Loucy (cell line): ENCODE measurements around the gene RP2.
A peak's percentile ranks its signal among the peaks of the same experiment; 100 is the strongest.

Experiments used
- H2AFZ ChIP-seq: fragments of 200-600 bp; sonication (generic); 2 replicates; pipeline ENCODE4 v1.6.0; 2016; ENCODE audit warnings: antibody characterized with exemption, mild to moderate bottlenecking, low read length, moderate library complexity
- H3F3A ChIP-seq: fragments of 200-600 bp; 2 replicates; pipeline ENCODE4 v1.6.0; 2016; ENCODE audit warnings: antibody characterized with exemption, low read depth, mild to moderate bottlenecking
- H3K27me3 ChIP-seq: fragments of 200-600 bp; sonication (generic); 2 replicates; pipeline ENCODE4 v1.6.1; 2014; ENCODE audit warnings: low read length, mild to moderate bottlenecking; ENCODE audit not compliant: insufficient read depth, poor library complexity, severe bottlenecking
- H3K36me3 ChIP-seq: fragments of 200-600 bp; sonication (generic); 2 replicates; pipeline ENCODE4 v1.6.1; 2016; ENCODE audit warnings: low read length; ENCODE audit not compliant: insufficient read depth
- H3K4me1 ChIP-seq: fragments of 200-600 bp; sonication (generic); 2 replicates; pipeline ENCODE4 v1.5.1; 2014; ENCODE audit warnings: low read length, mild to moderate bottlenecking; ENCODE audit not compliant: insufficient read depth, poor library complexity, severe bottlenecking
- H3K4me2 ChIP-seq: fragments of 200-600 bp; sonication (generic); 2 replicates; pipeline ENCODE4 v1.6.0; 2014; ENCODE audit warnings: antibody characterized with exemption, low read length, low read depth, mild to moderate bottlenecking; ENCODE audit not compliant: poor library complexity, severe bottlenecking
- H3K4me3 ChIP-seq: fragments of 200-600 bp; sonication (generic); 2 replicates; pipeline ENCODE4 v1.5.1; 2014; ENCODE audit warnings: low read length, mild to moderate bottlenecking, mixed read lengths; ENCODE audit not compliant: poor library complexity, severe bottlenecking
- H3K79me2 ChIP-seq: fragments of 200-600 bp; sonication (generic); 2 replicates; pipeline ENCODE4 v1.6.1; 2014; ENCODE audit warnings: low read length; ENCODE audit not compliant: insufficient read depth
- H3K9ac ChIP-seq: fragments of 200-600 bp; sonication (generic); 2 replicates; pipeline ENCODE4 v1.6.0; 2014; ENCODE audit warnings: mild to moderate bottlenecking, low read depth, low read length, moderate library complexity; ENCODE audit not compliant: poor library complexity, severe bottlenecking
- H3K9me2 ChIP-seq: fragments of 200-600 bp; sonication (generic); replicated peaks from 2 replicates; pipeline ENCODE4 v1.6.1; 2016; ENCODE audit warnings: low read depth, low read length, mixed read lengths
- H3K9me3 ChIP-seq: fragments of 200-600 bp; sonication (generic); 2 replicates; pipeline ENCODE4 v1.6.1; 2014; ENCODE audit warnings: mild to moderate bottlenecking, antibody characterized with exemption, low read length, low read depth; ENCODE audit not compliant: insufficient read depth
- H4K20me1 ChIP-seq: fragments of 200-600 bp; sonication (generic); 2 replicates; pipeline ENCODE4 v1.6.0; 2014; ENCODE audit warnings: antibody characterized with exemption, low read length, mild to moderate bottlenecking; ENCODE audit not compliant: insufficient read depth, poor library complexity, severe bottlenecking
- EZH2phosphoT487 ChIP-seq: fragments of 200-600 bp; IDR thresholded peaks from 2 replicates; pipeline ENCODE4 v1.6.1; 2018; ENCODE audit warnings: antibody characterized with exemption, mild to moderate bottlenecking, moderate library complexity, borderline replicate concordance
- TF ChIP-seq, protein P1 (sequence below): fragments of 200-600 bp; sonication (generic); conservative IDR thresholded peaks from 2 replicates; pipeline ENCODE4 v1.5.1; 2014; ENCODE audit warnings: mild to moderate bottlenecking, antibody characterized with exemption, low read length

Gene RP2

DNA sequence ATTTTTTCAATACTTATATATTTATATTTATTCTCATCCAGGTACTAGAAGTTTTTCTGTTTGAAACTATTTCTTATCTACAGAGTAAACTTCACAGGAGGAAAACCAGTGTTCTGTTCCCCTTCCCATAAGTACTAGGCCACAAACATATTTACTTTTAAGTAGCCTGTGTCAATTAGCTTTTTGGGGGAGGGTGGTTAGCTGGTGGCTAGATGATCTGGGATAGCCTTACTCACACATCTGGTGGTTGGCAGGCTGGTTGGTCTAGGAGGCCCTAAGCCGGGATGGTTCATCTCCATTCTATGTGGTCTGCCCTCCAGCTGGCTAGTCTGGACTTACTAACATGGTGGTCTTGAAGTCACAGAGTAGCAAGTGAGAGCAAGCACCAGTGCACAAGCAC is 81.6 kb downstream of the RP2 start:
- H3K4me2 ChIP-seq: peak overlapping the region; percentile 90
- H3K79me2 ChIP-seq: peaks cover 95% of the 10 kb centered on the region
- no peak overlapping the region for H2AFZ ChIP-seq
- H3K9ac ChIP-seq: no peak overlapping the region
- H3K4me3 ChIP-seq: no peak overlapping the region
- peaks cover 29% of the 10 kb centered on the region for H3K4me1 ChIP-seq
- TF ChIP-seq EZH2phosphoT487: no peak
- TF ChIP-seq, protein P1, sequence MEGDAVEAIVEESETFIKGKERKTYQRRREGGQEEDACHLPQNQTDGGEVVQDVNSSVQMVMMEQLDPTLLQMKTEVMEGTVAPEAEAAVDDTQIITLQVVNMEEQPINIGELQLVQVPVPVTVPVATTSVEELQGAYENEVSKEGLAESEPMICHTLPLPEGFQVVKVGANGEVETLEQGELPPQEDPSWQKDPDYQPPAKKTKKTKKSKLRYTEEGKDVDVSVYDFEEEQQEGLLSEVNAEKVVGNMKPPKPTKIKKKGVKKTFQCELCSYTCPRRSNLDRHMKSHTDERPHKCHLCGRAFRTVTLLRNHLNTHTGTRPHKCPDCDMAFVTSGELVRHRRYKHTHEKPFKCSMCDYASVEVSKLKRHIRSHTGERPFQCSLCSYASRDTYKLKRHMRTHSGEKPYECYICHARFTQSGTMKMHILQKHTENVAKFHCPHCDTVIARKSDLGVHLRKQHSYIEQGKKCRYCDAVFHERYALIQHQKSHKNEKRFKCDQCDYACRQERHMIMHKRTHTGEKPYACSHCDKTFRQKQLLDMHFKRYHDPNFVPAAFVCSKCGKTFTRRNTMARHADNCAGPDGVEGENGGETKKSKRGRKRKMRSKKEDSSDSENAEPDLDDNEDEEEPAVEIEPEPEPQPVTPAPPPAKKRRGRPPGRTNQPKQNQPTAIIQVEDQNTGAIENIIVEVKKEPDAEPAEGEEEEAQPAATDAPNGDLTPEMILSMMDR: no peak
- H3F3A ChIP-seq: no peaks in the 10 kb centered on the region
- H3K9me3 ChIP-seq: peaks cover 2% of the 10 kb centered on the region; the same call in 1 of the 2 replicates
- H3K27me3 ChIP-seq: peaks cover under 1% of the 10 kb centered on the region
- H3K36me3 ChIP-seq: no peaks in the 10 kb centered on the region
- H3K9me2 ChIP-seq: no peaks in the 10 kb centered on the region
- peaks cover 43% of the 10 kb centered on the region for H4K20me1 ChIP-seq

DNA sequence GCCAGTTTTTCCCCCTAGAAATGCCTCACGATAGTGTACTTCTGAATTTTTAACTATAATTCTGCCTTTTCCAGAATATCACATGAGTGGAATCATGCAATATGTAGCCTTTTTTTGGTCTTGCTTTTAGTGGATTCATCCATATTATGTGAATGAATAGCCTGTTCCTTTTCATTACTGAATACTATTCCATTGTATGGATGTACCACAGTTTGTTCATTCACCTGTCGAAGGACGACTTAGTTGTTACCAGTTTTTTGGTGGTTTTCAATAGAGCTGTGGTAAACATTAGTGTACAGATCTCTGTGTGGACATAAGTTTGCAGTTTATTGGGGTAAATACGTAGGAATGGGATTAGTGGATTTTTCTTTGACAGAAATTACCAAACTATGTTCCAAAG is 83.4 kb downstream of the RP2 start:
- Histone ChIP-seq H3K9ac (no peak overlapping the region), H3K36me3 (no peaks in the 10 kb centered on the region), H3K9me2 (no peaks in the 10 kb centered on the region), H3K4me2 (no peak overlapping the region), H3F3A (no peaks in the 10 kb centered on the region), H3K4me3 (no peak overlapping the region), H3K27me3 (no peaks in the 10 kb centered on the region), H4K20me1 (peaks cover 25% of the 10 kb centered on the region), H3K9me3 (peaks cover 2% of the 10 kb centered on the region; the same call in 1 of the 2 replicates), H3K4me1 (peaks cover 16% of the 10 kb centered on the region), H3K79me2 (peaks cover 95% of the 10 kb centered on the region), H2AFZ (no peak overlapping the region)
- TF ChIP-seq, protein P1: no peak
- no peak for TF ChIP-seq EZH2phosphoT487

DNA sequence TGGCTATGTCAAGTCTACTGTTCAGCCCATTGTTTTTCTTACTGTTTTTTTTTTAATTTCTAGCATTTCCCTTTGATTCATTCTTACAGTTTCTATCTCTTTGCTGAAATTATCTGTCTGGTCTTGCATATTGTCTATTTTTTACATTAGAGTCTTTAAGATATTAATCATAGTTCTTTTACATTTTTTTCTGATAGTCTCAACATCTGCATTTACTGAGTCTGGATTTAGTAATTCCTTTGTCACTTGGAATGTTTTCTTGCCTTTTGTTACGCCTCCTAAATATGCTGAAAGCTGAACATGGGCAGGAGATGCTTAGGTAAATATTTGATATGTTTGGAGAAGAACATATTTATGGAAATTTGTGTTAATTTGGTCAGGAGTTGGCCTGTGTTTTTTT is 85.8 kb downstream of the RP2 start:
- H3K36me3 ChIP-seq: no peaks in the 10 kb centered on the region
- H3K4me1 ChIP-seq: peaks cover 3% of the 10 kb centered on the region
- H3F3A ChIP-seq: no peaks in the 10 kb centered on the region
- TF ChIP-seq, protein P1: no peak
- TF ChIP-seq EZH2phosphoT487: no peak
- H3K79me2 ChIP-seq: peaks cover 90% of the 10 kb centered on the region
- no peak overlapping the region for H2AFZ ChIP-seq
- no peaks in the 10 kb centered on the region for H3K9me2 ChIP-seq
- H3K4me2 ChIP-seq: no peak overlapping the region
- peaks cover 2% of the 10 kb centered on the region; the same call in 1 of the 2 replicates for H3K9me3 ChIP-seq
- H3K4me3 ChIP-seq: no peak overlapping the region
- no peak overlapping the region for H3K9ac ChIP-seq
- H4K20me1 ChIP-seq: peaks cover 4% of the 10 kb centered on the region
- H3K27me3 ChIP-seq: no peaks in the 10 kb centered on the region
